Choroid plexus epithelial cell (primary cell): Measurements from ENCODE around the gene KLHL29.

Experiments
- DNase-seq: peaks from one replicate; pipeline ENCODE4 v3.0.0-alpha.2; 2010; ENCODE audit warnings: low read depth
- H3K4me3 ChIP-seq: 2 replicates; pipeline ENCODE4 v1.5.1; 2011; ENCODE audit warnings: low read depth, mild to moderate bottlenecking, control low read depth, low read length, moderate library complexity
- TF ChIP-seq, protein P1 (sequence below): conservative IDR thresholded peaks from 2 replicates; pipeline ENCODE4 v1.5.1; 2011; ENCODE audit warnings: low read depth, mild to moderate bottlenecking, control low read depth, inconsistent platforms, low read length, moderate library complexity

Gene KLHL29

DNA sequence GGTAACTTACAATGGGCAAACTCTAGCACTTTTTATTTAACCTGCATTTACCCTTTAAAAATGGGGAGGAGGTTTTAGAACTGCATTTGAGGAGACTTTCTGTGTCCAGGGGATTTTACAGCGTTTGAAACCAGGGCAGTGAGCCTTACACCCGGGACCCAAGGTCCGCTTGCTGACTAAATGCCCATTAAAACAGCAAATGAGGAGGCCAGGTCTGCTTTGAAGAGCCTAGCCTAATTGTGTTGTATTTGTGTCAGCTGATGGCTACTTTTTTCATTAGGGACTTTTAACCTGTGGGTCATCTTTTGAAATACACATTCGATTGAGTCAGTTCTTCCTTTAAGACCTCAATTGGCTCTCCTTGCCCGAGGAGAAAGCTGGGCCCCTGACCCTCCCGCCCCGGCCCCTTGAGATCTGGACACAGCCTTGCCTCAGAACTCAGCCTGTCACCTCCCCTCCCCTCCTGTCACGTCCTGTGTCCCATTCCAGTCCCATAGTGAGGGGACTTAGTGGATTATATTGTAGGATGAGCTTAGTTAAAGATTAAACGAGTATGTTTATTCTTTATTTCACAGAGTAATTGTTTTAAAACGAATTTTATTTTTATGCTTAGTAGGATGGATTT, 69.0 kb downstream of the KLHL29 start:
- TF ChIP-seq, protein P1, sequence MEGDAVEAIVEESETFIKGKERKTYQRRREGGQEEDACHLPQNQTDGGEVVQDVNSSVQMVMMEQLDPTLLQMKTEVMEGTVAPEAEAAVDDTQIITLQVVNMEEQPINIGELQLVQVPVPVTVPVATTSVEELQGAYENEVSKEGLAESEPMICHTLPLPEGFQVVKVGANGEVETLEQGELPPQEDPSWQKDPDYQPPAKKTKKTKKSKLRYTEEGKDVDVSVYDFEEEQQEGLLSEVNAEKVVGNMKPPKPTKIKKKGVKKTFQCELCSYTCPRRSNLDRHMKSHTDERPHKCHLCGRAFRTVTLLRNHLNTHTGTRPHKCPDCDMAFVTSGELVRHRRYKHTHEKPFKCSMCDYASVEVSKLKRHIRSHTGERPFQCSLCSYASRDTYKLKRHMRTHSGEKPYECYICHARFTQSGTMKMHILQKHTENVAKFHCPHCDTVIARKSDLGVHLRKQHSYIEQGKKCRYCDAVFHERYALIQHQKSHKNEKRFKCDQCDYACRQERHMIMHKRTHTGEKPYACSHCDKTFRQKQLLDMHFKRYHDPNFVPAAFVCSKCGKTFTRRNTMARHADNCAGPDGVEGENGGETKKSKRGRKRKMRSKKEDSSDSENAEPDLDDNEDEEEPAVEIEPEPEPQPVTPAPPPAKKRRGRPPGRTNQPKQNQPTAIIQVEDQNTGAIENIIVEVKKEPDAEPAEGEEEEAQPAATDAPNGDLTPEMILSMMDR = no peak
- DNase-seq = no peak

DNA sequence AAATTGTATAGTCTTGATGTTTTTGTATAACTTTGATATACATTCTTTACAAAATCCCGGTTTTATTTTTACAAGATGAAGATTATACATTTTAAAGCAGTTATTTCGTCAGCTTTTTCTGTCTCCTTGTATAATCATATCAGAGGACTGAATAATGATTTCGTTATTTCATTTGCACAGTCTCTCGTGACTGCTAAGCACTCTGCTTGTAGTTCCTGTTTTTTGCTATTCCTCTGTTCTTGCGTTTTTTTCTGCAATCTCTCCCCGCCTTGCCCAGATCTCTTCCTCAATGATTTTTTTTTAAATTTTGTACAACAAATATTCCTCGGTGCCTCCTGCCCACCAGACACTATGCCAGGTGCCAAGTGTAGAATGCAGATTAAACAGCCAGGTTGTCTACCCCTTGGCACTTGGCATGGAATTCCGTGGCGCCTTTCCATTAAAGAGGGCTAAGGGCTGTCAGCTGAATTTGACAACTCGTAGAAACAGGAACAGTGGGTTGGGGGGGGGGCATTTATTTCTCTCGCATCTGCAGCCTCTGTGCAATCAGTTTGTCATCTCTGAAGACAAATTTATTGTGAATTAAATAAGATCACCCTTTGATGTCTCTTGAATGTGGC, 69.6 kb downstream of the KLHL29 start:
- TF ChIP-seq, protein P1 = no peak
- no peak for DNase-seq
- no peak overlapping the region for H3K4me3 ChIP-seq

More for the DNA sequence above, 69.0 kb downstream of the KLHL29 start:
- no peak overlapping the region for H3K4me3 ChIP-seq

DNA sequence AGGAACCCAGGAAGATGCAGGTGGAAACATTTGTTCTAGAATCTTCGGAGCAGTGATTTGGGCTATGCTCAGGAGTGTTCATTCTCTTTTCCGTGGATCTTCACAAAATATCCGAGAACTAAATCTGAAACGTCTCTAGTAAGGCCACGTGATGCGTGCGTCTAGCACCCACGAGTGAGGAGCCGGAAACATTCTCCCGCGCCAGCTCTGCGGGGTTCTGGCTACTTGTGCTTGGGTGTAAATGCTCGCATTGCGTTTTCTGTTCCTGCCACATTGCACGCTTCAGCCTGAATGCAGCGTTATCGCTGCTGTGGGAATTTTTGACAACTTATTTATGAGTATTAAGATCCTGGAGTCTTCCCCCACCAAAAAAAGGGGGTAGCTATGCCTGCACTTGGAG, 71.4 kb downstream of the KLHL29 start:
- DNase-seq = no peak
- no peak overlapping the region for H3K4me3 ChIP-seq
- TF ChIP-seq, protein P1 = no peak

DNA sequence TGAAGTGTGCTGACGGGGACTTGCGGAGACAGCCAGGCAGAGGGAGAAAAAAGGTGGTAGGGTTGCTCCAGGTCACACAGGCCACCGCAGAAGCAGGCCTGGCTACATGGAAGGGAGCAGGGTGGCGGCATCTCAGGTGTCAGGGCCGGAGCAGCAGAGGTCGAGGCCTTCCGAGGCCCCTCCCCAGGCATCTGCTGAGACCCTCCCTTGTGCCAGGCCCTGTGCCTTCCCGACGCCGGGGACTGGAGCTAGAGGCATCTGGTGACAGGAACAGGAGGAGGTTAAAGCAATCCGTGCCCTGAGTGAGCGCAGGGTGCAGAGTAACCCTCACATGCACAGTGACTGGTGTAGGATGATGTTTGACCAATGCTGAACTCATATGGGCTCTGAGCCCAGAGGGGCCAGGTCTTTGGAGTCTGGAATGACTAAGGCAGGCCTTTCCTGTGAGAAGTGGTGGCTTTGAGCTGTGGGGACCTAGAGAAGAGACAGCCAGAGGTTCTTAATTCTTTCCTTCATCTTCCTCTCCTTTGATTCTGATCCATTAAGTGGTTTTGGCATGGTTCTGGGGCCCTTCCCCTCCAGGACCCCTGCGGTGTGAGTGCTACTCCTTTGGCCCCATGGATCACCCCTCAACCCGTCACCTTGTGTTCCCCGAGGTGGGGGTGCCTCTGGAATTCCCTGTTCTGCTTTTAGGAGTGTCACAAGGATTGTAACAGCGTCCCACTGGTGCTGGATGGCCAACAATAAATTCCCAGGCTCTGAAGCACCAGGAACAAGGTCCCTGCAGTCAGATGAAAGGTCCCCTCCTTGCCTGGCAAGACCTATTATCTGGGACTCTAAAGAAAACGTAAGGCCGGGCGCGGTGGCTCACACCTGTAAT, 72.1 kb downstream of the KLHL29 start:
- TF ChIP-seq, protein P1 = no peak
- peak; percentile 35 for DNase-seq
- H3K4me3 ChIP-seq = no peak overlapping the region

DNA sequence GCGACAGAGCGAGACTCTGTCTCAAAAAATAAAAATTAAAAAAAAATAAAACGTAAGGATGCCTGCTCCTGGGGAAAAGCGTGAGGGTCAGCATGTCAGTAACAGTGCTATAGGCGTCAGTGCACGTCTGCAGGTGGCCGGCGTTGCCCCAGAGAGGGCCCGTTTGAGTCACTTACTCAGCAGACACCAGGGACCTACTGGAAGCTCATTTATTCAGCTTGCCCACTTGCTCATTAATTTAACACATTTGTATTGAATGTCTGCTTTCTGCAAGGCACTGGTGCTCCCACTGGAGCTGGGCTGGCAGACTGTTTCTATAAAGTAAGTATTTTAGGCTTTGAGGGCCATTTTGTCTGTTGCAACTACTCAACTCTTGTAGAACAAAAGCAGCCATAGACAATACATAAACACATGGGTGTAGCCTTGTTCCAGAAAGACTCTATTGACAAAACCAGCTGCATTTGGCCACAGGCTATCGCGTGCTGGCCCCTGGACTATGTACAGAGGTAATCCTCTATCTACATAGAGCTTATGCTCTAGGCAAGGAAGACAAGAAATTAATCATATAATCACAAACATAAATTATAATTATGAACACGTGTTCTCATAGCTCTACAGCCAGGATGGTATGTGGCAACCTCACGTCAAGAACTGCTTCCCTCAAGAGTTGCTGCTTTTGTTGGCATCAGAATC, 73.2 kb downstream of the KLHL29 start:
- no peak overlapping the region for H3K4me3 ChIP-seq
- TF ChIP-seq, protein P1 = no peak

DNA sequence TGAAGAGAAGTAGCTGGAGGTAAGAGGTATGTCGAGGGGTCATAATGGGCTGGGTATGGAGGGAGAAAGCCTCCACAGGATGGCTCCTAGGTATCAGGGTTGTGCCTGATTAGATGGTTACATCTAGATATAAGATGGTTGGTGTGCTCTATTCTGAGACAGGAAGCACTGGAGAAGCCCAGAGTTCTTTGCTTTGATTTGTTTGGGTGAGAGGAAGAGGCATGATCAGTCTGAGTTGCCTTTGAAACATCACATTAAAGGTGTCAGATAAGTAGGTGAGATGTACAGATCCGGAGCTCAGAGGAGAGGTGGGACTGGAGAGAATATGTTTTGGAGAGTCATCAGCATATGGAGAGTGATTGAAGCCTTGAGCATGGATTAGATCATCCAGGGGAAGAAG, 74.1 kb downstream of the KLHL29 start:
- H3K4me3 ChIP-seq = no peak overlapping the region
- no peak for DNase-seq
- TF ChIP-seq, protein P1 = no peak

More for the DNA sequence above, 73.2 kb downstream of the KLHL29 start:
- DNase-seq = no peak
